Mucosa of descending colon (tissue), 3 donors: ENCODE results near the gene CHRNA3. TPM values are rescaled to one million over a fixed set of nuclear protein-coding genes. Genes with fewer than 3 reads are reported as not detected.

Source experiments
- ATAC-seq: fragments of 200-7000 bp; cut with Tn5 transposase; one replicate; pipeline ENCODE4 v1.9.1; 2020; ENCODE audit warnings: mild to moderate bottlenecking, moderate library complexity
- DNase-seq, 3 donors: peaks; one replicate each; pipeline ENCODE4 v3.0.0-alpha.2; 2020
- H3K36me3 ChIP-seq: fragments of 200-600 bp; one replicate; pipeline ENCODE4 v1.8.0; 2021; ENCODE audit warnings: low read depth, mild to moderate bottlenecking
- H3K4me1 ChIP-seq: fragments of 200-600 bp; one replicate; pipeline ENCODE4 v1.8.0; 2021; ENCODE audit warnings: low read depth, mild to moderate bottlenecking
- H3K4me3 ChIP-seq: fragments of 200-600 bp; one replicate; pipeline ENCODE4 v1.8.0; 2021; ENCODE audit warnings: mild to moderate bottlenecking
- H3K9me3 ChIP-seq: fragments of 200-600 bp; one replicate; pipeline ENCODE4 v1.8.0; 2021; ENCODE audit warnings: mild to moderate bottlenecking
- CTCF ChIP-seq: fragments of 200-600 bp; IDR thresholded peaks from one replicate; pipeline ENCODE4 v1.8.0; 2022; ENCODE audit warnings: antibody characterized with exemption, mild to moderate bottlenecking
- intact Hi-C, 2 donors: fragments of 100-400 bp; cut with DNase I in 1 of 2; cut with micrococcal nuclease in 1 of 2; formaldehyde crosslinking; loops; one replicate each; pipeline versions ENCODE4 v1.11.0 to v1.11.1; 2022; cut with DNase I, micrococcal nuclease
- total RNA-seq, 3 donors: library from RNA; stranded (reverse); fragmentation: NEBNext Ultra II Directional in 2 of 3; extraction: Animal tissue kit (Norgen Biotek cat#: 25700) in 2 of 3; gene quantifications; one replicate each; pipeline versions ENCODE4 v1.2.1 to v1.2.4, GENCODE V29; 2021 to 2023
- donor health status: DM: no; HTN: no; CAD: no; lungs with moderate emphysema.
- donor health status: DM: no; HTN: no; CAD: no.
- donor health status: DM: no; HTN: yes; CAD: no.

The CHRNA3 gene
- total RNA-seq, 3 donors from 2014 or later = 1.9 to 13.9 (median 4.8) TPM

GRCh38 chr15:78604420-78604819 lies 16.4 kb downstream of the CHRNA3 start:
- no peaks in the 10 kb centered on the region for H3K4me1 ChIP-seq
- TF ChIP-seq CTCF = no peak
- ATAC-seq (peak; percentile 84), DNase-seq (peak in 1 of 3 donors; percentile 23)
- H3K36me3 ChIP-seq = no peaks in the 10 kb centered on the region
- no peaks in the 10 kb centered on the region for H3K9me3 ChIP-seq
- H3K4me3 ChIP-seq = no peak overlapping the region
- intact Hi-C loops = no loop called here

GRCh38 chr15:78603467-78603866 lies 17.3 kb downstream of the CHRNA3 start:
- H3K4me1 ChIP-seq = no peaks in the 10 kb centered on the region
- intact Hi-C loops = no loop called here
- no peak for DNase-seq
- H3K9me3 ChIP-seq = no peaks in the 10 kb centered on the region
- no peak for ATAC-seq
- no peak for TF ChIP-seq CTCF
- H3K4me3 ChIP-seq = no peak overlapping the region
- no peaks in the 10 kb centered on the region for H3K36me3 ChIP-seq

- Histone ChIP-seq H3K9me3 (no peaks in the 10 kb centered on the region), H3K36me3 (no peaks in the 10 kb centered on the region), H3K4me3 (no peak overlapping the region), H3K4me1 (no peaks in the 10 kb centered on the region)
- DNase-seq (no peak), ATAC-seq (no peak)
- no peak for TF ChIP-seq CTCF
- intact Hi-C loops = no loop called here
Observed at GRCh38 chr15:78599189-78599588, 21.6 kb downstream of the CHRNA3 start.

GRCh38 chr15:78598348-78598747 lies 22.4 kb downstream of the CHRNA3 start:
- no peak for ATAC-seq
- no peaks in the 10 kb centered on the region for H3K4me1 ChIP-seq
- H3K4me3 ChIP-seq = no peak overlapping the region
- no peaks in the 10 kb centered on the region for H3K9me3 ChIP-seq
- no peak for DNase-seq
- no peak for TF ChIP-seq CTCF
- intact Hi-C loops = no loop called here
- no peaks in the 10 kb centered on the region for H3K36me3 ChIP-seq

- no peak for TF ChIP-seq CTCF
- no peaks in the 10 kb centered on the region for H3K9me3 ChIP-seq
- ATAC-seq = no peak
- intact Hi-C loops = no loop called here
- H3K36me3 ChIP-seq = no peaks in the 10 kb centered on the region
- no peak for DNase-seq
- no peaks in the 10 kb centered on the region for H3K4me1 ChIP-seq
- no peak overlapping the region for H3K4me3 ChIP-seq
Observed at GRCh38 chr15:78597583-78597982, 23.2 kb downstream of the CHRNA3 start.

- DNase-seq = no peak
- TF ChIP-seq CTCF = no peak
- H3K4me1 ChIP-seq = no peaks in the 10 kb centered on the region
- intact Hi-C loops = no loop called here
- ATAC-seq = no peak
- H3K9me3 ChIP-seq = no peaks in the 10 kb centered on the region
- no peaks in the 10 kb centered on the region for H3K36me3 ChIP-seq
- H3K4me3 ChIP-seq = no peak overlapping the region
Observed at GRCh38 chr15:78574944-78575343, 45.9 kb downstream of the CHRNA3 start.
